ENCODE results near the gene TBCK.

DNA sequence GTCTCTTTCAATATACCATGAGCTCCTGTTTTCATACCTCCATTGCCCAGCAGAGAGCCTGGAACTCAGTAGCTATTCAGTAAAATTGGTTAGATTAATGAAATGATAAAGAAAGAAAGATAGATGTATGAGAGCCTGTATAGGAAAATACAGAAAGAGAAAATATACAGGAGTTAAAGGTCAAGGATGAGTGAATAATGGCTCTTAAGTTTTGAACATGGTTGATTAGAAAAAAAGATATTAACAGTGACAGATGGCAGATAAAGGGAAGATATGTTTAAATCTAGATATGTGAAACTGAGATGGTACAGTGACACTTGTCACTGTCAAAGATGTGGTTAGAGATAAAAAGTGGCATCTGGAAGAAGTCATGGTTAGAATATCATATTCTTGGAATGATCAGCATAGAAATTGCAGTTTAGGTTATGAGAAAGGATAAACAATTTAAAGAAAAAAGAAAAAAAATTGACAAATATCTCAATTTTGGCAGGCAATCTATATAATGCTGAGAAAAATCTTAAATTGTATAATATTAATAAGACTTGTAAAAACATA, 179.2 kb downstream of the TBCK start:
- TF ChIP-seq, protein P1, sequence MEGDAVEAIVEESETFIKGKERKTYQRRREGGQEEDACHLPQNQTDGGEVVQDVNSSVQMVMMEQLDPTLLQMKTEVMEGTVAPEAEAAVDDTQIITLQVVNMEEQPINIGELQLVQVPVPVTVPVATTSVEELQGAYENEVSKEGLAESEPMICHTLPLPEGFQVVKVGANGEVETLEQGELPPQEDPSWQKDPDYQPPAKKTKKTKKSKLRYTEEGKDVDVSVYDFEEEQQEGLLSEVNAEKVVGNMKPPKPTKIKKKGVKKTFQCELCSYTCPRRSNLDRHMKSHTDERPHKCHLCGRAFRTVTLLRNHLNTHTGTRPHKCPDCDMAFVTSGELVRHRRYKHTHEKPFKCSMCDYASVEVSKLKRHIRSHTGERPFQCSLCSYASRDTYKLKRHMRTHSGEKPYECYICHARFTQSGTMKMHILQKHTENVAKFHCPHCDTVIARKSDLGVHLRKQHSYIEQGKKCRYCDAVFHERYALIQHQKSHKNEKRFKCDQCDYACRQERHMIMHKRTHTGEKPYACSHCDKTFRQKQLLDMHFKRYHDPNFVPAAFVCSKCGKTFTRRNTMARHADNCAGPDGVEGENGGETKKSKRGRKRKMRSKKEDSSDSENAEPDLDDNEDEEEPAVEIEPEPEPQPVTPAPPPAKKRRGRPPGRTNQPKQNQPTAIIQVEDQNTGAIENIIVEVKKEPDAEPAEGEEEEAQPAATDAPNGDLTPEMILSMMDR (IDR thresholded peaks at IDR 0.05), result no peak
- TF ChIP-seq POLR2A (IDR thresholded peaks at IDR 0.05), result no peak

Measured in lower leg skin (tissue), 3 donors.